ENCODE data around the gene TRMT2A.

GRCh38 chr22:20063271-20064139 lies 53.5 kb downstream of the TRMT2A start:
- TF ChIP-seq POLR2AphosphoS5 (IDR thresholded peaks at IDR 0.05; ENCODE audit: low read depth, low read length) (no peak), REST (IDR thresholded peaks at IDR 0.05; ENCODE audit: insufficient read depth in 1 of 2, low read depth in 2 of 2, low read length in 2 of 2) (no peak), TAF1 (IDR thresholded peaks at IDR 0.05; ENCODE audit: borderline replicate concordance, insufficient read depth, low read length) (no peak)
